Chondrocyte (in vitro differentiated cells): ENCODE data around the gene MYBPC2. TPM values are rescaled to one million over a fixed set of nuclear protein-coding genes. Genes with fewer than 3 reads are reported as not detected.

Source experiments
- DNase-seq: peaks from one replicate; pipeline ENCODE4 v3.0.0; 2021; ENCODE audit warnings: mixed read lengths, low spot score
- H3K27ac Mint-ChIP-seq: one replicate; pipeline ENCODE4 v1.8.0; 2021; ENCODE audit warnings: mild to moderate bottlenecking, moderate library complexity, mixed read lengths; ENCODE audit not compliant: unreplicated experiment
- H3K27me3 Mint-ChIP-seq: 2 replicates; pipeline ENCODE4 v1.8.0; 2021; ENCODE audit warnings: low read depth, mixed read lengths
- H3K36me3 Mint-ChIP-seq: 2 replicates; pipeline ENCODE4 v1.8.0; 2021; ENCODE audit warnings: low read depth, mixed read lengths
- H3K4me1 Mint-ChIP-seq: 2 replicates; pipeline ENCODE4 v1.8.0; 2021; ENCODE audit warnings: low read depth, mild to moderate bottlenecking, mixed read lengths
- H3K4me3 Mint-ChIP-seq: one replicate; pipeline ENCODE4 v1.8.0; 2021; ENCODE audit warnings: mild to moderate bottlenecking, moderate library complexity, mixed read lengths; ENCODE audit not compliant: unreplicated experiment
- H3K9me3 Mint-ChIP-seq: 2 replicates; pipeline ENCODE4 v1.8.0; 2021; ENCODE audit warnings: low read depth, mixed read lengths
- CTCF ChIP-seq: fragments of 200-600 bp; sonication (generic); IDR thresholded peaks from 2 replicates; pipeline ENCODE4 v1.5.0; 2021; ENCODE audit warnings: antibody characterized with exemption, mild to moderate bottlenecking, moderate library complexity
- total RNA-seq: library from RNA; stranded (reverse); gene quantifications from 3 replicates; pipeline ENCODE4 v1.2.1, GENCODE V29; 2021

MYBPC2 gene
- total RNA-seq, 1 donor from 2014 or later = not detected

GRCh38 chr19:50425581-50425980, 7.1 kb upstream of the MYBPC2 start:
- peaks cover 4% of the 10 kb centered on the region for H3K27me3 Mint-ChIP-seq

GRCh38 chr19:50427318-50427925, 5.3 kb upstream of the MYBPC2 start:
- no peak overlapping the region for H3K4me3 Mint-ChIP-seq

More at GRCh38 chr19:50425581-50425980, 7.1 kb upstream of the MYBPC2 start:
- no peak for DNase-seq
- TF ChIP-seq CTCF = no peak
- no peaks in the 10 kb centered on the region for H3K9me3 Mint-ChIP-seq
- H3K36me3 Mint-ChIP-seq = no peaks in the 10 kb centered on the region
- no peak overlapping the region for H3K27ac Mint-ChIP-seq
- H3K4me1 Mint-ChIP-seq = no peaks in the 10 kb centered on the region
- H3K4me3 Mint-ChIP-seq = no peak overlapping the region

GRCh38 chr19:50427997-50428425, 4.7 kb upstream of the MYBPC2 start:
- Mint-ChIP-seq H3K9me3 (no peaks in the 10 kb centered on the region), H3K27me3 (peaks cover 9% of the 10 kb centered on the region), H3K4me3 (peak overlapping the region; percentile 45), H3K27ac (no peak overlapping the region), H3K36me3 (no peaks in the 10 kb centered on the region), H3K4me1 (peaks cover 14% of the 10 kb centered on the region)
- DNase-seq = no peak
- TF ChIP-seq CTCF = no peak

More at GRCh38 chr19:50427318-50427925, 5.3 kb upstream of the MYBPC2 start:
- DNase-seq = no peak
- Mint-ChIP-seq H3K36me3 (no peaks in the 10 kb centered on the region), H3K27ac (no peak overlapping the region), H3K4me1 (peaks cover 13% of the 10 kb centered on the region), H3K27me3 (peaks cover 9% of the 10 kb centered on the region), H3K9me3 (no peaks in the 10 kb centered on the region)
- no peak for TF ChIP-seq CTCF

DNA sequence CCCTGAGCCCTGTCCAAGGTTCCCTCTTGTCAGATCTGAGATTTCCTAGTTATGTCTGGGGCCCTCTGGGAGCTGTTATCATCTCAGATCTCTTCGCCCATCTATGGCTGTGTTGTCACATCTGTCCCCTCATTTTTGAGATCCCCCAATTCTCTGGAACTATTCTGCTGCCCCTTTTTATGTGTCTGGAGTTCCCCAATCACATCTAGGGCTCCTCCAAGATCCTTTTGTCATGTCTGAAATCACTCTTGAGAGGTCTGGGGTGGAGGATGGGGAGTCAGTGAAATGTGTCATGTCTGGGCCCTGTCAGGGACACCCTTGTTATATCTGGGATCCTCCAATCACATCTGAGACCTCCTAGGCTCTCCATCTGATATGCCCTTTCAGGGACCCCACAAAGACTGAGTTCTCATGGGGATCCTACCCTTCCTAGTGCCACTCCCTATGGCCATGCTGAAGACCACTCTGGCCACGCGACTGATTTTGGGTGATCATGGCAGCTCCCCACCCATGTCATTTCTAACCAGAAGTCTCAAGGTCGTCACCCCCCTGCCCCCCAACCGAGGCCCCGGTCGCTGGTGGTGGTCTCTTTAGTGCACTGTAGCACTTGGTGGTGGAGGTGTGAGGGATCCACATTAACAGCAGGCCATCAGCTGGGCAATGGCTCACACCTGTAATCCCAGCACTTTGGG, 3.8 kb upstream of the MYBPC2 start:
- H3K9me3 Mint-ChIP-seq = no peaks in the 10 kb centered on the region
- no peak for TF ChIP-seq CTCF
- peaks cover 14% of the 10 kb centered on the region for H3K4me1 Mint-ChIP-seq
- H3K27ac Mint-ChIP-seq = no peak overlapping the region
- no peaks in the 10 kb centered on the region for H3K36me3 Mint-ChIP-seq
- peaks cover 12% of the 10 kb centered on the region for H3K27me3 Mint-ChIP-seq
- no peak overlapping the region for H3K4me3 Mint-ChIP-seq
- no peak for DNase-seq

DNA sequence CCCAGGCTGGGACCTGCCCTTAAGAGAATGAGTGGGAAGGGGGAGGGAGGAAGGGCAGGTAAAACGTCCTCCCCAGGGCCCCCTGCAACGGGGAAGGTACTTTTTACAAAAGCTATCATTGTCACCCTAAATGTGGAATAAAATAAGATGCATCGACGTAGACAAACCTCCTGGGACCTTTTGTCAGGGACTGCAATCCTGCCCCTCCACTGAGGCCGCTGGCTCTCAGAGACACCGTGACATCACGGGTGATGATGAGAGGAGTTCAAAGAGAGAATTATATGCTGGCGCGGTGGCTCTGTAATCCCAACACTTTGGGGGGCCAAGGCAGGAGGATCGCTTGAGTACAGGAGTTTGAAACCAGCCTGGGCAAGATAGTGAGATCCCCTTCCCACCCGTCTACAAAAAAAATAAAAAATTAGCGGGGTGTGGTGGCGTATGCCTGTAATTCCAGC, 1.8 kb upstream of the MYBPC2 start:
- no peak for TF ChIP-seq CTCF
- H3K4me3 Mint-ChIP-seq = peak overlapping the region; percentile 81
- DNase-seq = no peak
- H3K9me3 Mint-ChIP-seq = no peaks in the 10 kb centered on the region
- peaks cover 14% of the 10 kb centered on the region for H3K4me1 Mint-ChIP-seq
- no peaks in the 10 kb centered on the region for H3K36me3 Mint-ChIP-seq
- H3K27ac Mint-ChIP-seq = no peak overlapping the region
- peaks cover 15% of the 10 kb centered on the region for H3K27me3 Mint-ChIP-seq
